Activated naive CD4-positive, alpha-beta T cell treated with anti-CD3 and anti-CD28 coated beads, Interleukin-2, amount 10 ng/mL, durations not matched to agents 7 days and 5 days (primary cell): ENCODE results near the gene MUC5B.

Experiments used
- CTCF ChIA-PET: fragments of 350-600 bp; sonication (Branson Sonifier 250); formaldehyde crosslinking; loops from one replicate; lab custom pipeline; 2021; ENCODE audit warnings: antibody characterized with exemption; lab: Charles Lee
- DNase-seq: peaks from one replicate; pipeline ENCODE4 v3.0.0-alpha.2; 2020
- H3K27ac Mint-ChIP-seq: one replicate; pipeline ENCODE4 v1.8.0; 2021; ENCODE audit warnings: mild to moderate bottlenecking, moderate library complexity, mixed read lengths
- H3K27me3 Mint-ChIP-seq: one replicate; pipeline ENCODE4 v1.8.0; 2021; ENCODE audit warnings: mild to moderate bottlenecking, mixed read lengths
- H3K36me3 Mint-ChIP-seq: one replicate; pipeline ENCODE4 v1.8.0; 2021; ENCODE audit warnings: mixed read lengths
- H3K4me1 Mint-ChIP-seq: one replicate; pipeline ENCODE4 v1.8.0; 2021; ENCODE audit warnings: mixed read lengths
- H3K4me3 Mint-ChIP-seq: one replicate; pipeline ENCODE4 v1.8.0; 2021; ENCODE audit warnings: mild to moderate bottlenecking, moderate library complexity, mixed read lengths
- H3K9me3 Mint-ChIP-seq: one replicate; pipeline ENCODE4 v1.8.0; 2021; ENCODE audit warnings: mixed read lengths

Gene MUC5B

GRCh38 chr11:1283091-1283511 is 60.2 kb downstream of the MUC5B start:
- H3K36me3 Mint-ChIP-seq: peaks cover 10% of the 10 kb centered on the region
- no peak overlapping the region for H3K27ac Mint-ChIP-seq
- no peak for DNase-seq
- no peak overlapping the region for H3K4me3 Mint-ChIP-seq
- no peaks in the 10 kb centered on the region for H3K9me3 Mint-ChIP-seq
- CTCF ChIA-PET: no interaction called here
- H3K27me3 Mint-ChIP-seq: no peaks in the 10 kb centered on the region
- no peaks in the 10 kb centered on the region for H3K4me1 Mint-ChIP-seq

GRCh38 chr11:1283906-1284305 is 61.0 kb downstream of the MUC5B start:
- H3K36me3 Mint-ChIP-seq: peaks cover 14% of the 10 kb centered on the region

GRCh38 chr11:1285316-1285744 is 62.5 kb downstream of the MUC5B start:
- Mint-ChIP-seq H3K27ac (no peak overlapping the region), H3K27me3 (no peaks in the 10 kb centered on the region), H3K4me3 (no peak overlapping the region), H3K36me3 (peaks cover 16% of the 10 kb centered on the region), H3K4me1 (no peaks in the 10 kb centered on the region), H3K9me3 (no peaks in the 10 kb centered on the region)
- CTCF ChIA-PET: no interaction called here
- DNase-seq: no peak

More at GRCh38 chr11:1283906-1284305, 61.0 kb downstream of the MUC5B start:
- no peak for DNase-seq
- Mint-ChIP-seq H3K9me3 (no peaks in the 10 kb centered on the region), H3K27me3 (no peaks in the 10 kb centered on the region), H3K4me1 (no peaks in the 10 kb centered on the region), H3K4me3 (no peak overlapping the region), H3K27ac (no peak overlapping the region)
- CTCF ChIA-PET: no interaction called here

DNA sequence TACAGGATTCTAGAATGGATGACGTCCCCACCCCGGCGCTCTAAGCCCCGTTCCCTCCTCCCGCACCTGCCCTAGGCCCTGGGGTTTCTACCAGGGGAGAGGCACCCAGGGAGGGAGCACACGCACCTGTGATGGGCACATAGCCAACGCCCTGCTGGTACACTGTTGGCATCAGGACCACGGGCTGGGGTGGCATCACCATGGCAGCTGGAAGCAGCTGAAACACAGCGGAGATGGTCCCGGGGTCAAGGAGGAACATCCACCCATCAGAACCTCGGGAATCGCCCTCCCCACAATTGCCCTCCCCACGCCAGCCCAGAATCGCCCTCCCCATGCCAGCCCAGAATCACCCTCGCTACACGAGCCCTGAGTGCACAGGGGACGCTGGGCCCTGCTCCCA is 63.0 kb downstream of the MUC5B start:
- CTCF ChIA-PET: no interaction called here
- Mint-ChIP-seq H3K4me3 (no peak overlapping the region), H3K4me1 (no peaks in the 10 kb centered on the region), H3K36me3 (peaks cover 16% of the 10 kb centered on the region), H3K27ac (no peak overlapping the region), H3K27me3 (no peaks in the 10 kb centered on the region), H3K9me3 (no peaks in the 10 kb centered on the region)
- no peak for DNase-seq

GRCh38 chr11:1287928-1288327 is 65.1 kb downstream of the MUC5B start:
- no peak for DNase-seq
- H3K27me3 Mint-ChIP-seq: no peaks in the 10 kb centered on the region
- no peaks in the 10 kb centered on the region for H3K4me1 Mint-ChIP-seq
- H3K36me3 Mint-ChIP-seq: peaks cover 20% of the 10 kb centered on the region
- H3K9me3 Mint-ChIP-seq: no peaks in the 10 kb centered on the region
- CTCF ChIA-PET: no interaction called here
- H3K27ac Mint-ChIP-seq: no peak overlapping the region
- H3K4me3 Mint-ChIP-seq: no peak overlapping the region

- H3K4me3 Mint-ChIP-seq: no peak overlapping the region
- H3K36me3 Mint-ChIP-seq: peaks cover 20% of the 10 kb centered on the region
- H3K27me3 Mint-ChIP-seq: no peaks in the 10 kb centered on the region
These were observed 65.7 kb downstream of the MUC5B start for GRCh38 chr11:1288426-1289151.

GRCh38 chr11:1289211-1289935 is 66.5 kb downstream of the MUC5B start:
- Mint-ChIP-seq H3K9me3 (no peaks in the 10 kb centered on the region), H3K4me3 (no peak overlapping the region), H3K27me3 (no peaks in the 10 kb centered on the region), H3K4me1 (no peaks in the 10 kb centered on the region), H3K27ac (no peak overlapping the region), H3K36me3 (peaks cover 20% of the 10 kb centered on the region)
- no peak for DNase-seq
- CTCF ChIA-PET: interaction anchor here (0.7 kb wide), 1 partner anchor 13 kb away, joined by 3 read pairs; no protein-coding TSS in a partner anchor

More at GRCh38 chr11:1288426-1289151, 65.7 kb downstream of the MUC5B start:
- no peak overlapping the region for H3K27ac Mint-ChIP-seq
- H3K4me1 Mint-ChIP-seq: no peaks in the 10 kb centered on the region
- CTCF ChIA-PET: interaction anchor here (0.7 kb wide), 1 partner anchor 14 kb away, joined by 3 read pairs; no protein-coding TSS in a partner anchor
- no peaks in the 10 kb centered on the region for H3K9me3 Mint-ChIP-seq
- DNase-seq: no peak

DNA sequence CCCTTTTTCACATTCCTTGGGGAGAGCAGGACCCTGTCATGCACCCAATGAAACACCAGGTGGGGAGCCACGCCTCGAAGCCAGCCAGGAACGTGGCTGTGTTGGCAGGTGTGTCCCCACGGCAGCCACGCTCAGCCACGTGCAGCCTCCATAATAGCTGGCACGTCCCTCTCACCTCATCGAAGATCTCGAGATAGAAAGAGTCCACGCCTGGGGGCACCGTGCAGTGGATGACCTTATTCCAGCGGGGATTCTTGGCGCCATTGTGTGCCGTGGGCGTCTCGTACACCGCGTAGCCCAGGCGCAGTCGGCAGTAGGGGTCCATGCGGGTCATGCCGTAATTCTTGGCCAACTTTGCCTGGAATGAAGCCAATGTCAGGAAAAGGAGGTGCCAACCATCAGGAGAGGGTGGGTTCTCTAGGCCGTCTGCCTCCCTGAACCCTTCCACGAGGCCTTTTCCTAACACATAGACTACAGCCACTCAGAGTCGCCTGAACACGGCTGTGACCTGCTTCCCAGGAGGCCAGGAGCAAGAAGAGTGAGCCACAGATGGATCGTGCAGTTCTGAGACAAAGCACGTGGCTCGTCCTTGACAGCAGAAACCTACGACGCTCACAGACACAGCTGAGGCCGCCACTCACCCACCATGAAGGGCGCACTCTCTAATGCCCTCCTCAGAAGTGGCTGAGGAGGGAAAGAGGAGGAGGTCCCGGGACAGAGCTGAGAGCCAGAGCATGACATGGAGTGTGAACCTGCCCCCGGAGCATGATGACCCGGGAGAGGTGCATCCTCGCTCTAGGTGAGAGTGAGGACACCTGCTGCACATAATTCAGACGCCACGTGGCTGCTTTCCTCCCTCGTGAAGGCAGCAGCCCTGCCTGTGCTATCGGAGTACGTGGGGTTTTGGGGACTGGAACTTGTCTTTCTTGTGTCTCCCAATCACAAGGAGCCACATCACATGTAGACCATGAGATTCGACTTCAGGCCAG is 67.5 kb downstream of the MUC5B start:
- Mint-ChIP-seq H3K4me1 (no peaks in the 10 kb centered on the region), H3K4me3 (no peak overlapping the region), H3K27me3 (no peaks in the 10 kb centered on the region), H3K36me3 (peaks cover 20% of the 10 kb centered on the region), H3K27ac (no peak overlapping the region), H3K9me3 (no peaks in the 10 kb centered on the region)
- DNase-seq: peak; percentile 9
- CTCF ChIA-PET: no interaction called here

GRCh38 chr11:1291295-1292017 is 68.6 kb downstream of the MUC5B start:
- Mint-ChIP-seq H3K27me3 (no peaks in the 10 kb centered on the region), H3K4me1 (no peaks in the 10 kb centered on the region), H3K27ac (no peak overlapping the region), H3K36me3 (peaks cover 17% of the 10 kb centered on the region), H3K4me3 (no peak overlapping the region), H3K9me3 (no peaks in the 10 kb centered on the region)
- CTCF ChIA-PET: no interaction called here
- DNase-seq: peak; percentile 9

- no peak for DNase-seq
- CTCF ChIA-PET: no interaction called here
- H3K4me3 Mint-ChIP-seq: no peak overlapping the region
- peaks cover 10% of the 10 kb centered on the region for H3K36me3 Mint-ChIP-seq
- no peak overlapping the region for H3K27ac Mint-ChIP-seq
- no peaks in the 10 kb centered on the region for H3K27me3 Mint-ChIP-seq
- H3K4me1 Mint-ChIP-seq: no peaks in the 10 kb centered on the region
- H3K9me3 Mint-ChIP-seq: no peaks in the 10 kb centered on the region
These were observed 69.3 kb downstream of the MUC5B start for GRCh38 chr11:1292018-1292643.

DNA sequence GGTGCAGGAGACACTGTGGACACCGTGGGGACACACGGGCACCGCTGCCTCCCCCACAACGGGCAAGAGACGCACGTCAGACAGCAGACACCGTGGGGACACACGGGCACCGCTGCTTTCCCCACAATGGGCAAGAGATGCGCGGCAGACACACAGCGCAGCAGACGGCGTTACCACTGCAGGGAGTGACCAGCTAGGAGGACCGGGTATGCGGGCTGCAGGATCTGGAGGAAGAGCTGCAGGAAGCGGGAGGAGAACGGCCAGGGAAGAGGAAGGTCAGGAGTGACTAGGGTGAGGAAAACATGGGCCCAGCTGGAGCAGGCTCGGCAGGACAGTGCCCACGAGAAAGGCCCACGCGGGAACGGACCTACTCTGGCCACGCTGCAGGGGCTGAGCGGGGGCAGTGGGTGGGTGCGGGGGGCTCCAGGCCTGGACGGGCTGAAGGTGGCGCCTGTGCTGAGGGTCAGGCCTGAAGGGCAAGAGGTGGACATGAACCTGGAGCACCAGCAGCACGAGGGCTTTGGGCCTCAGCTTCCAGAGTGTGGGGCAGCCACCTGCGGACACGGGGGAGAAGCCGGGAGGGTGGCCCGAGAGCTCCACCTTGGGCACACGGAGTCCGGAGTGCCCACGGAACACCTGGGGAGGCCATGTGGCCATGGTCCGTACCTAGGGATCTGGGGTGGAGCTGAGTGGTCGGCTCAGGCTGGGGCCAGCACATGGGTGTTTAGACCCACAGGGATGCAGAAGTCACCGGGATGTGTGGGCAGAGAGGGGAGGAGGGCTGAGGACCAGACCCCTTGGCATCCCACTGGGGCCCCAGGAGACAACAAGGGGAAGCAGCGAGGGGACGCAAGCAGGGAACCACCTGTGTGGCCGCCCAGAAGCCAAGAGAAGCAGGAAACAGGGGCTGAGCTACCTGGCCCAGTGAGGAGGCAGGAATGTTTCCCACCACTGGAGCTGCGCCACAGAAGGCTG is 70.1 kb downstream of the MUC5B start:
- CTCF ChIA-PET: interaction anchor here (1.5 kb wide), 1 partner anchor 222 kb away, joined by 4 read pairs; no protein-coding TSS in a partner anchor
- DNase-seq: peak; percentile 8
- H3K36me3 Mint-ChIP-seq: peaks cover 10% of the 10 kb centered on the region
- no peaks in the 10 kb centered on the region for H3K9me3 Mint-ChIP-seq
- no peak overlapping the region for H3K4me3 Mint-ChIP-seq
- H3K27me3 Mint-ChIP-seq: no peaks in the 10 kb centered on the region
- H3K27ac Mint-ChIP-seq: no peak overlapping the region
- no peaks in the 10 kb centered on the region for H3K4me1 Mint-ChIP-seq

DNA sequence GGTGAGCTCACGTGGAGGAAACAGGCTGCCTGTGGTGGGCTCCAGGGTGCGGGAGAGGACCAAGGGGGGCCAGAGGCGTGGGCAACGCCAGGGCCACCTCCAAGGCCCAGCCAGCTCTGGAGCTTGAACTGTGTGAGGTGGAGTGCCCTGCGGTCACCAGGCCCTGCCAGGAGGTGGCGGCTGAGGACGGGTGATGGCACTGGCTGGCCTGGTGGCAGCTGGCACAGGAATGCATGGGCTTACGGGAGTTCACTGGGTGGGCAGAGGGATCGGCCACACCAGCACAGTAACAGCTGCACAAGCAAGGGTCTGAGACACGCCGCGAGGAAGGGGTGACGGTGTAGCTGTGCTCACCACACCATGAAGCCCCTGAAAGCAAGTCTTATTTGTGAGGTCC is 70.8 kb downstream of the MUC5B start:
- Mint-ChIP-seq H3K4me3 (no peak overlapping the region), H3K36me3 (peaks cover 7% of the 10 kb centered on the region), H3K4me1 (no peaks in the 10 kb centered on the region), H3K27ac (no peak overlapping the region), H3K27me3 (no peaks in the 10 kb centered on the region), H3K9me3 (no peaks in the 10 kb centered on the region)
- DNase-seq: peak; percentile 27
- CTCF ChIA-PET: interaction anchor here (1.5 kb wide), 1 partner anchor 222 kb away, joined by 4 read pairs; no protein-coding TSS in a partner anchor
